Activated CD8-positive, alpha-beta memory T cell treated with anti-CD3 and anti-CD28 coated beads, Interleukin-2, amount 50 U/mL, for 1 hour (primary cell): Measurements from ENCODE around the gene PTGDS.

Source experiments
- DNase-seq: peaks from one replicate; pipeline ENCODE4 v3.0.0-alpha.2; 2020; ENCODE audit errors: extremely low read depth

PTGDS gene

GRCh38 chr9:136973618-136974617 is 3.4 kb upstream of the PTGDS start:
- DNase-seq, result no peak

- no peak for DNase-seq
Measured at GRCh38 chr9:136974817-136975535, 2.3 kb upstream of the PTGDS start.

- DNase-seq, result no peak
Measured at GRCh38 chr9:136975644-136976043, 1.7 kb upstream of the PTGDS start.

- DNase-seq, result no peak
Measured at GRCh38 chr9:136977649-136978072, 357 bp downstream of the PTGDS start.

- peak; percentile 40 for DNase-seq
Measured at GRCh38 chr9:136978073-136978864, 965 bp downstream of the PTGDS start.

GRCh38 chr9:136978865-136979544 is 1.7 kb downstream of the PTGDS start:
- DNase-seq, result no peak

- DNase-seq, result no peak
Measured at GRCh38 chr9:136979769-136980587, 2.7 kb downstream of the PTGDS start.

GRCh38 chr9:136980669-136981478 is 3.6 kb downstream of the PTGDS start:
- no peak for DNase-seq

- no peak for DNase-seq
Measured at GRCh38 chr9:136981588-136982231, 4.4 kb downstream of the PTGDS start.

- no peak for DNase-seq
Measured at GRCh38 chr9:136982232-136983051, 5.1 kb downstream of the PTGDS start, which contains the start of gene LCNL1. LCNL1 (plus strand) TSS chr9:136982993; CDS start chr9:136983587, 594 bp downstream.

- no peak for DNase-seq
Measured at GRCh38 chr9:136983167-136983566, 5.9 kb downstream of the PTGDS start.

- DNase-seq, result no peak
Measured at GRCh38 chr9:136983656-136984314, 6.5 kb downstream of the PTGDS start.

- DNase-seq, result no peak
Measured at GRCh38 chr9:136984464-136985026, 7.2 kb downstream of the PTGDS start.

- DNase-seq, result no peak
Measured at GRCh38 chr9:136985027-136985602, 7.8 kb downstream of the PTGDS start.

GRCh38 chr9:136985853-136986252 is 8.5 kb downstream of the PTGDS start:
- DNase-seq, result no peak

GRCh38 chr9:136988872-136989271 is 11.6 kb downstream of the PTGDS start:
- DNase-seq, result no peak
